ENCODE data around the gene CPT1B.

DNA sequence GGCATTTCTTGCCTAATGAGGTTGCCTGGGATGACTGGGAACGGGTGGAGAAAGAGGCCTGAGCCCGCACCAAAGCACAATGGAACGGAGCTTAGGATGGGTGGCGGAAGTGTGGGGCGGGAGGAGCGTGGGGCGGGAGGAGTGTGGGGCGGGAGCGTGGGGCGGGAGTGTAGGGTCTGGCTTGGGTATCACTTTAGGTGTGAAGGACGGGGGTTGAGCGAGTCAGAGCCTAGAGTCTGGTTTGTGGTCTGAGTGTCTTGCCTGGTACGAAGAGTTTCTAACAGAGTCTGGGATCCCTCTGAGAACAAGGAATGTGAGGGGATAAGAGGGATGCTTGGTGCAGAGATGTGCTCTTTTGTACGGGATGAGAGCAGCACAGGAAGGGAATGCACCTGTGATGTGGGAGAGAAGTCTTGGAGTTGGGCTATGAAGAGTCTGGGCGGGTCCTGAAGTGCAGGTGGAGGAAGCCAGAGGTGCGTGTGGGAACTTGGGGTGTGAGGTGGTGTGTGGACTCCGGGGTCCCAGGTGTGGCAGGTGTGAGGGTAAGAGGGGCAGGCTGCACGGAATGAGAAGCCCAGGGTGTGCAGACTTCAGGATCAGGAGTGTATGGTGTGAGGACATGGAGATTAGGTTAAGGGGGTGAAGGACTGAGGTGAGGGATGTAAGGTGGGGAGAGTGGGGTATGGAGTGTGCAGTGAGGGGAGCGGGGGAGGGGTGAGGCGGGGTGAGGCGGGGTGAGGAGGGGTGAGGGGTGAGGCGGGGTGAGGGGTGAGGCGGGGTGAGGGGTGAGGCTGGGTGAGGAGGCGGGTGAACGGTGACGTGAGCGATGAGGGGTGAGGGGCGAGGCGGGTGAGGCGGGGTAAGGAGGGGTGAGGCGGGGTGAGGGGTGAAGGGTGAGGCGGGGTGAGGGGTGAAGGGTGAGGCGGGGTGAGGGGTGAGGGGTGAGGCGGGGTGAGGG lies 16.5 kb downstream of the CPT1B start:
- TF ChIP-seq, protein P1, sequence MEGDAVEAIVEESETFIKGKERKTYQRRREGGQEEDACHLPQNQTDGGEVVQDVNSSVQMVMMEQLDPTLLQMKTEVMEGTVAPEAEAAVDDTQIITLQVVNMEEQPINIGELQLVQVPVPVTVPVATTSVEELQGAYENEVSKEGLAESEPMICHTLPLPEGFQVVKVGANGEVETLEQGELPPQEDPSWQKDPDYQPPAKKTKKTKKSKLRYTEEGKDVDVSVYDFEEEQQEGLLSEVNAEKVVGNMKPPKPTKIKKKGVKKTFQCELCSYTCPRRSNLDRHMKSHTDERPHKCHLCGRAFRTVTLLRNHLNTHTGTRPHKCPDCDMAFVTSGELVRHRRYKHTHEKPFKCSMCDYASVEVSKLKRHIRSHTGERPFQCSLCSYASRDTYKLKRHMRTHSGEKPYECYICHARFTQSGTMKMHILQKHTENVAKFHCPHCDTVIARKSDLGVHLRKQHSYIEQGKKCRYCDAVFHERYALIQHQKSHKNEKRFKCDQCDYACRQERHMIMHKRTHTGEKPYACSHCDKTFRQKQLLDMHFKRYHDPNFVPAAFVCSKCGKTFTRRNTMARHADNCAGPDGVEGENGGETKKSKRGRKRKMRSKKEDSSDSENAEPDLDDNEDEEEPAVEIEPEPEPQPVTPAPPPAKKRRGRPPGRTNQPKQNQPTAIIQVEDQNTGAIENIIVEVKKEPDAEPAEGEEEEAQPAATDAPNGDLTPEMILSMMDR (conservative IDR thresholded peaks at IDR 0.05; ENCODE audit: low read length) = no peak
- TF ChIP-seq EZH2phosphoT487 (IDR thresholded peaks at IDR 0.05; ENCODE audit: borderline replicate concordance, low read depth, low read length) = no peak

Measured in OCI-LY7 (cell line).